GM12875 (cell line): Measurements from ENCODE around the gene ANLN.

Experiments
- H3K4me3 ChIP-seq: one replicate; pipeline ENCODE4 v1.5.1; 2011; ENCODE audit warnings: low read depth, low read length, control low read depth
- TF ChIP-seq, protein P1 (sequence below): IDR thresholded peaks from 2 replicates; pipeline ENCODE4 v1.5.1; 2011; ENCODE audit warnings: low read depth, mild to moderate bottlenecking, control low read depth, inconsistent platforms, low read length, moderate library complexity, borderline replicate concordance; ENCODE audit not compliant: insufficient read depth

The ANLN gene

GRCh38 chr7:36468370-36469101 is 78.9 kb downstream of the ANLN start:
- H3K4me3 ChIP-seq: no peak overlapping the region
- TF ChIP-seq, protein P1, sequence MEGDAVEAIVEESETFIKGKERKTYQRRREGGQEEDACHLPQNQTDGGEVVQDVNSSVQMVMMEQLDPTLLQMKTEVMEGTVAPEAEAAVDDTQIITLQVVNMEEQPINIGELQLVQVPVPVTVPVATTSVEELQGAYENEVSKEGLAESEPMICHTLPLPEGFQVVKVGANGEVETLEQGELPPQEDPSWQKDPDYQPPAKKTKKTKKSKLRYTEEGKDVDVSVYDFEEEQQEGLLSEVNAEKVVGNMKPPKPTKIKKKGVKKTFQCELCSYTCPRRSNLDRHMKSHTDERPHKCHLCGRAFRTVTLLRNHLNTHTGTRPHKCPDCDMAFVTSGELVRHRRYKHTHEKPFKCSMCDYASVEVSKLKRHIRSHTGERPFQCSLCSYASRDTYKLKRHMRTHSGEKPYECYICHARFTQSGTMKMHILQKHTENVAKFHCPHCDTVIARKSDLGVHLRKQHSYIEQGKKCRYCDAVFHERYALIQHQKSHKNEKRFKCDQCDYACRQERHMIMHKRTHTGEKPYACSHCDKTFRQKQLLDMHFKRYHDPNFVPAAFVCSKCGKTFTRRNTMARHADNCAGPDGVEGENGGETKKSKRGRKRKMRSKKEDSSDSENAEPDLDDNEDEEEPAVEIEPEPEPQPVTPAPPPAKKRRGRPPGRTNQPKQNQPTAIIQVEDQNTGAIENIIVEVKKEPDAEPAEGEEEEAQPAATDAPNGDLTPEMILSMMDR: no peak

GRCh38 chr7:36469236-36469635 is 79.6 kb downstream of the ANLN start:
- TF ChIP-seq, protein P1: no peak
- no peak overlapping the region for H3K4me3 ChIP-seq

DNA sequence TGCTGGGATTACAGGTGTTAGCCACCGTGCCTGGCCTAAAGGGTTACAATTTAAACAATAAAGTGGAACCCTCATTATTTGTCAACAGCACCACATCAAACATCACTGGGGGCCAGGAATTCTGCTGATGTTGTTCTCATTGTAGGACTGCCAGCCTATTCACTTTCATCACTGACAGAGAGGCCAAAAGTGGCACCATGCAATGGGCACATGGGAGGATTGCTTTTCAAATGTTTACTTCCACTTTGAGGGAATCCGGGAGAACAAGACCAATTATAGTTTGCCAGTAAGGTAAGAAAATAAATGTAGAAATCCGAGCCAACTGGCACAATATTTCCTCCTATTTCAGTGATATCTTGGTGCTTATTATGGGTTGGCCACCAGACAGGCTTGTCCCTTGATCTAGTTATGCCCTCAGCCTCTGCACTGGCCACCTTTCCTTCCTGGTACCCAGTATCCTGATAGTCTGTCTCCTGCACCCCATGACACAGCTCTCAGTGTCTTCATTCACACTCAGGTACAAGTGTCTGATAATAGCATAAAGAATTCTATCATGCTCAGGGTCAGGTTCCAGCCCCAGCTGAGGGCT is 82.6 kb downstream of the ANLN start:
- H3K4me3 ChIP-seq: no peak overlapping the region

DNA sequence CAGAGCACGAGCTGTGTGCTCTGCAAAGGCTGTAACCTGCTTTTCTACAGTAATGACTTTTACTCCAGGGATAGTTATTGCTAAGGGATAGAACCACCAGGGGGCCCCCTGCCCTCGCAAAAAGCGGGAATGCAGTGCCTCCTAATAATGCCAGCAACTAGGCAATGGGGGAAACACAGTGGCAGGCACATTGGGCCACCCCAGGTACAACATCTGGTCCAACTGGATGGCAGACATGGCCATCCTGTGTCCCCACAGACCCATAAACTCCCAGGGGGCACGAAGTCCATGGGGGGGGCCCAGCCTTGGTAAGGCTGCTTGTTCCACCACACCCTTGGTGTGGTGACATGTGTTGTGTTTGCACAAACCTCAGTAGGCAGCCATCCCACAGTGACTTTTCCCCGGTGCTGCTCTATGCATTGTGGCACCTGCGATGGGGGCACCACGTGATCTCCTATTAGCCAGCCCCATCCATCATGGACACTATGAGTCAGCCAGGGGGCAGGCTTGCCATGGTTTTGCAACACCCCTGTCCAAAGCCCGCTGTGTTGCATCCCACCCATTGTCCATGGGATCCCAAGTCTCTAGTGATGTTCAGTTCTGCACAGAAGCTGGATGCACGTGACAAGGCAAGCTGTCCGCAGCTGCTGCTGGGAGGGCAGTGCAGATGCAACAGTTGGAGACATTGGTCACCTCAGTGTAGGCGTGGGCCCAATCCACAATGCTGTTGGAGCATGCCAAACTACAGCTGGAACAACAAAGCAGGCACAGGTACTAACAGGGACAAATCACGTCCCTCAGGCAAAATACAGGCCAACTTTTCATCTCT is 84.0 kb downstream of the ANLN start:
- TF ChIP-seq, protein P1: peak; percentile 62

More for the DNA sequence above, 82.6 kb downstream of the ANLN start:
- TF ChIP-seq, protein P1: no peak

GRCh38 chr7:36474283-36475010 is 84.8 kb downstream of the ANLN start:
- TF ChIP-seq, protein P1: no peak
- H3K4me3 ChIP-seq: no peak overlapping the region

More for the DNA sequence above, 84.0 kb downstream of the ANLN start:
- H3K4me3 ChIP-seq: no peak overlapping the region

DNA sequence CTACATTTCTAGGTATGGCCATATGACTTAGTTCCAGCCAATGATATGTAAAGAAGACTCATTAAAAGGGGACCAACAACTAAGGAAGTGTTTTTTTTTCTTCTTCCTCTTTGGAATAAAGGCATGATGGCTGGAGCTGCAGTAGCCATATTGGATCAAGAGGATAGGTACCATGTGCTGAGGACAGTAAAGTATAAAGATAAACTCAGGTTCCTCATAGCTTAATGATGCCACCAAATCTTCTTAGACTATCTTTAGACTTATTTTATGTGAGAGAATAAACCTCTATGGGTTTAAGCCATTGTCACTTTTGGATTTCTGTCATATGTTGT is 85.3 kb downstream of the ANLN start:
- TF ChIP-seq, protein P1: no peak
- no peak overlapping the region for H3K4me3 ChIP-seq
